Stimulated activated naive CD4-positive, alpha-beta T cell treated with Interleukin-2 at 50 U/mL for 16 hours (primary cell): ENCODE data around the gene HOXB8.

ENCODE experiments used
- DNase-seq: peaks from one replicate; lab custom pipeline; 2025; lab: John Stamatoyannopoulos, UW

The HOXB8 gene

DNA sequence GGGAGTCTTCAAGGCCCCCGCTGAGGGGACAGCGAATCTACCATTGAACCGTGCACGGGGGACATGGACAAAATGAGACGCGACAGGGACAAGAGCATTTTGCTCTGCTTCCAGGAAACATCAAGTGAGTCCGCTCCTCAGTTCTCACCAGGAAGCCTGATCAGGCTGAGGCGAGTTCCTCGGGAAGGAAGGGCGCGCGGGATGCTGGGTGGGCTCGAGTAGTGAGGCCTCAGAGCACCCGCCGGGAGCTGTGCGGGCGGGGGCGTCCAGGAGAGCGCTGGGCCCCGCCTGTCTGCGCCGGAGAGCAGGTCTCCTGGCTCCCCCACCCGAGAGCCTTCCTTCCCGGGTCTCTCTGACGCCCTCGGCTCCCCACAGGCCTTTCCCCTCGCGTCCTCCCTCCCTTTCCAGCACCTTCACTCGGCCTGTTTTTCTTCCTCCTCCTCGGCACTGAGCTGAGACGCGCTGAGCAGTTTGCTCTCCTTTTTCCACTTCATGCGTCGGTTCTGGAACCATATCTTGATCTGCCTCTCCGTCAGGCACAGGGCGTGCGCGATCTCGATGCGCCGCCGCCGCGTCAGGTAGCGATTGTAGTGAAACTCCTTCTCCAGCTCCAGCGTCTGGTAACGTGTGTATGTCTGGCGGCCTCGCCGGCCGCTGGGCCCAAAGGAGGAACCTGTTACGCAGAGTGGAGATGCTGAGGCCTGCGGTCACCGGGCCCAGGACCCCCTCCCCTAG is 18.9 kb downstream of the HOXB8 start:
- peak; percentile 20 for DNase-seq

GRCh38 chr17:48595278-48595999 is 19.7 kb downstream of the HOXB8 start:
- no peak for DNase-seq

DNA sequence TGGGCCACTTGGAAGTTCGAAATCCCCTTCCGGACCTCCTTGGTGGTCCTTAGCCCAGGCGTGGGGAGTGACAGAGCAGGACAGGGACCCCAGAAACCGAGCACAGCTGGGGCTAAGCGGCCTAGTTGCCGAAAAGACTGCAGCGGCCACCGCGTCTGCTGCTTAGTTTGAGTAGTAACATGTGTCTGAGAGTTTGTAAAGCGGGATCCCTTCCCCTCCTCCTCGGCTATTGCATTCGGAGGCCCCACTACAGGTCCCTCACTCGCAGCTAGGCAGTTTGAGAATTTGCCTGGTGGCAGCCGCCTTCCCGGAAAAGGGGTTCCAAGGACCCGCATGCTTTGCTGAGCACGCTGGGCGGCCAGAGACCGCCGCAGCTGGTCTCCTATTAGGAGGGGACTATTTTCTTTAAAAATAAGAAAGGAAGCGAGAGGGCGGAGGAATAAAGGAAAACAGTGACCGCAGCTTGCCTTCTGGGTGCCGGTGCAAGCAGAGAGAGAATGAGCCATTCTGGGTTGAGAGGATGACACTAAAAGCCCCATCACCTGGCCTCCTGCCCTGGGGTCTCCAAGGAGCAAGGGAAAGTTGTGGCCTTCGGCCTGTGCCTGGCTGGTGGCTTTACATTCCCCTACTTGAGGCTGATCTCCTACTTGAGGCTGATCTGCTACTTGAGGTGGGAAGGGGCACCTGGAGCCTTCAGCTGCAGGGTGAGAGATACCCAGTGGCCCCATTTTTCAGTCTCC is 20.4 kb downstream of the HOXB8 start:
- no peak for DNase-seq

- peak; percentile 70 for DNase-seq
These were observed 21.1 kb downstream of the HOXB8 start for GRCh38 chr17:48593840-48594537.

- peak; percentile 26 for DNase-seq
These were observed 21.8 kb downstream of the HOXB8 start, which contains the start of gene HOXB5 for GRCh38 chr17:48593126-48593829. Gene HOXB5 (minus strand): TSS chr17:48593779. CDS start chr17:48593682, 97 bp downstream.

DNA sequence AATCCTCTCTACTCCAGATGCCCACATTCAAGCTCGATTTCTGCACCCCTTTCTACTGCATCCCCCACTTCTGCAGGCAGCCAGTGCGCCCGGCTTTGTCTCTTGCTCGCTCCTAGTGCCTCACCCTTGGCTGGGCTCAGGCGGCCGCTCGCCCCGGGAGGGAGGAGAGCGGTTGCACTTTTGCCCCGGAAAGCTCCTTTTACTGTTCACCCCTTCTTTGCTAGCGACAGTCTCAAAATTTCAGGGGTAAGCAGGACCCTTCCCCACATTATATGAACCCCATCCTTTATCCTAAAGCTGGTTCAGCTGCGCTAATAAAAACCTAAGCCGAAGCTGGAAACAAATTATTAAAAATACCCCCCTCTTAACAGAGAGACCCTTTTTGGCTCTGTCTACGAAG is 22.5 kb downstream of the HOXB8 start:
- no peak for DNase-seq

GRCh38 chr17:48592057-48592514 is 23.0 kb downstream of the HOXB8 start:
- no peak for DNase-seq

DNA sequence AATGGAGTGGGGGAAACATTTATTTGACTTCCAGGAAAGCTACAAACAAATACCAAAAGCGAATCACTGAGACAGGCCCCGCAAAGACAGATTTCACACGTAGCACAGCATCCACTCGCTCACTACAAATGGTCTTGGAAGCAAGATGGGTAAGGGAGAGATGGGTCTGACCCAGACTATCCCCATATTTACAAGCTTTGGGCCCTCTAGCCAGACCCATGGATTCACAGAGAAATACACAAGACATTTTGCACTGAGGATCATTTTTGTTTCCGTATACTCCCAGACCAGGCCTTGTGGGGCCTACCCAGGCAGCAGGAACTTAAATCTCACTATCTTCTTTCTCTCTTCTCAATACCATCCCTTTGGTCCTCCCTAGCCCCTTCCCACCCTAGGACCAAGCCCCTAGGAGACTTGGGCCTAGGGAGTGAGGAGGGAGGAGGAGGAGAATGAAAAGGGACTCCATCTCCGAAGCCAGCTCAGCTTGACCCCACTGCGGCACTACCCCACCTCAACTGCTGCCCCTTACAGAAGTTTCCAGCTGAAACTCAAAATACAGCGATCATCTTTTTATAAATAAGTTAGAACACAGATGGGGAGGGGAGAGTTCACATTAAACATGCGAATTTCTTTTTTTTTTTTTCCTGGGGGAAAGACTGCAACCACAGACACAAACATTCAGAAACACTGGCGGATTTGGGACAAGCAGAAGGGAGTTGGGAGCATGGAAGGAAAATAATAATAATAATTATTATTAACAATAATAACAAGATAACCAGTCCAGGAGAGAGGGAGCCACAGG is 23.6 kb downstream of the HOXB8 start:
- DNase-seq: no peak

DNA sequence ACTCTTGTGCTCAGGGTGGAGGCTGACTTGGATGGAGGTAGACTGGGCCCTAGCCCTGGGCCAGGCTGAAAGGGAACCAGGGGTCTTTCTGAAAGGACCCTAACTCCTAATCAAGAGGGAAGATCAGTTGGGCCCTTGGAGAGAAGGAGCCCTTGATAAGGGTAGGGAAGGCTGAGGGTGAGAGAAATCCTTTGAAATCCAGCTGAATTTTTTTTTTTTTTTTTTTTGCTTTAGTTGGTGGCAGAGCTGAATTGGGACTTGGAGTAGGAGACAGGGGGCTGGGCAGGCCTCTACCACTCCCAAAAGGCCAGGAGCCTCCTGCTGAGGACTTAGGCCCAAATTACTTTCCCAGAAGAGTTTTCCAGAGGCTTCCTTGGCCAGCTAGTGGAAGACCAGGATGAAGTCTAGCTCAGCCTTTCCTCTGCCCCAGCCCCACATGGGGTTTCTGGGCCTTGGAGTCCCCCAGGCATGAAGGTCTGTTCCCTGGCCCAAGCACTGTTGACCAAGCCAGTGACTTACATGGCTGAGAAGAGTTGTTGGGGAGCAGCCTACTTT is 24.4 kb downstream of the HOXB8 start:
- no peak for DNase-seq

GRCh38 chr17:48589831-48590606 is 25.1 kb downstream of the HOXB8 start, which contains the start of gene HOXB3:
Gene HOXB3 (minus strand): TSS chr17:48590241. CDS start chr17:48552474, 37,767 bp downstream.
- no peak for DNase-seq

- no peak for DNase-seq
These were observed 25.8 kb downstream of the HOXB8 start for GRCh38 chr17:48589060-48589830.

DNA sequence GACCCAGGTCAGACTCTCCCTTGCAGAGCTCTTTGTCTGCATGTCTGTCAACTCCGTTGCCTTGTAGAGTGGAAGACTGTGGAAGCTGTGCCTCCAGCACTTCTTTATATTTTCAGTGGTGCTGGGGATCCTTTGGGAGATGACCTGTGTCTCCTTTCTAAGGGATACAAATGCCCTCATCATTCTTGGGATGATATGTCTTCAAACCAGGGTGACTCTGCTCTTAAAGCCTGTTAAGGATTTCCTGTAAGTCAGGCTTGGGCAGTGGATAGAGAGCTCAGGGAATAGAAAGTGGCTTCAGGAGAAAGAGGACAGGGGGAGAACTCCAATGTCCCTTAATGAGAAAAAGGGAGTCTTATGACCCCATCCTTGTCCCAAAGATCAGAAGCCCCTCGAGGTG is 26.6 kb downstream of the HOXB8 start:
- no peak for DNase-seq

- no peak for DNase-seq
These were observed 27.0 kb downstream of the HOXB8 start for GRCh38 chr17:48588074-48588415.

DNA sequence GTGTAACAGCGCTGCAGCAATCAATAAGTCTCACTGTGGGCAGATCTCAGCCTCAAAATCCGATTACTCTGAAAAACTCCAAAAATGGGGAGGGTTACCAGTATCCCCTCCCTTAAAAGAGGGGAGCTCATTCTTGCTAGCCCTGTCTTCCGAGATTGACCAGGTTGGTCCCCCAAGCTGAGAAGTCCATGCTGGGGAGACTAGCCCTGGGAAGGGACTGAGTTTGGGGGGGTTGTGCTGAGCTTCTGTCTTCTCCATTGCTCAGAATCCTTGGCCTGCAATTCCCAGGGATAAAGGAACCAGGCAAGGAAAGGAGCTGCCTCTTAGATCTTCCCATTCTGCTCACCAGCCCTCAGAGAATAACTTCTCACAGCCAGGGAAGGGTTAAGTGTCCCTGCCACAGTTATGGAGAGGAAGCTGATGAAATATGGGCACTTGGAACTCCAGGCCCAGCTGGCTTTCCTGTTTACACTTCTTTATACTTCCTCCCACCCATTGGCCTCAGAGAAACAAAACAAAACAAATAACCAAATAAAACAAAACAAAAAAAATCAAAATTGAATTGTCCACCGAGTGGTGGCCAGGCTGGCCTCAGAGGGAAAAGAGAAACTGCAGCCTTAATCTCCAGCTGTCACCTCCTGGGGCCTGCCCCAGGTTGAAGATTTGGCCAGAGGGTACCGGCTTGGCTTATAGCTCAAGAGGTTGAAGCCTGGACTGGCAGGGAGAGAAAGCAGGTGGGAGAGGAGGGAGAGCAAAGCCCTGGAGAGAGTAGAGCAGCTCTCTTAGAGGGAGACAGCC is 27.6 kb downstream of the HOXB8 start:
- DNase-seq: no peak

DNA sequence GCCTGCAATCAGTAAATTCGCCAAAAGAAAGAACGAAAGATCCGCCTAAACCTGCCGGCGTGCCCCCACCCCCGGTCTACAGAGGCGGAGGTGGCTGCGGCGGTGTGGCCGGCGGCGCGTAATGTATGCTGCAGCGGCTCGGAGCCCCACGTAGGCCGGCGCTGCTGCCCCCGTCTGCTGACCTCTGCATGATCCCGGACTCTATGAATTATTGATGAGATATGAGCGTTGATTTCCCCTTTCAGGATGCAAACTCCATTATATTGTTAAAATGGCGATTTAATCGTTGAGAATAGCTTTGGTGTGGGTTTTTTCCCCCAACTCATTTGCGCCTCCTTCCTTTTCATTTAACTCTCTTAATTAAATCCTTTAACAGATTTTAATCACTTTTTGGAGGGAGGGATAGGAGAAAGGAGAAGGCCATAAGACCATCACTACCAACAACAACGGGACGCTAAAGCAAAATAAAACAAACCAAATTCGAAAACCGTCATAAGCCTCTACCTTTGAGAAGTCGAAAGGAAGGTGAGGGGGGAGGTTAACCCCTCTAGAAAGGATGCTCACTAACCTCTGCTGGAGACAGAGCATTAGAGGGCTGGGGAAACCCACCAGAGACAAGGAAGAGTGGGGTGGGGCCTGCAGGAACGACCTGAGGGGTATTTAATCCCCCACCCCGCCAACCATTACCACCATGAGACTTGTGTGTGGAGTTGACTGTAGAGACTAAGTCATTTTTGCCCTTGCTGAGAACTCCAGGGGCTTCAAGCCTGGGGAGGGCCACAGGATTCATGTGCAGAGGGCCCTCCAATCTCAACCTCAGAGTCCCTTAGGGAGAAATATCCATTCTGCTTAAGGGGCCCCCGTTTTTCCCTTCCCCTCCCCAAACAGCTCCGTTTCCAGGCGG is 28.5 kb downstream of the HOXB8 start:
- DNase-seq: peak; percentile 36

DNA sequence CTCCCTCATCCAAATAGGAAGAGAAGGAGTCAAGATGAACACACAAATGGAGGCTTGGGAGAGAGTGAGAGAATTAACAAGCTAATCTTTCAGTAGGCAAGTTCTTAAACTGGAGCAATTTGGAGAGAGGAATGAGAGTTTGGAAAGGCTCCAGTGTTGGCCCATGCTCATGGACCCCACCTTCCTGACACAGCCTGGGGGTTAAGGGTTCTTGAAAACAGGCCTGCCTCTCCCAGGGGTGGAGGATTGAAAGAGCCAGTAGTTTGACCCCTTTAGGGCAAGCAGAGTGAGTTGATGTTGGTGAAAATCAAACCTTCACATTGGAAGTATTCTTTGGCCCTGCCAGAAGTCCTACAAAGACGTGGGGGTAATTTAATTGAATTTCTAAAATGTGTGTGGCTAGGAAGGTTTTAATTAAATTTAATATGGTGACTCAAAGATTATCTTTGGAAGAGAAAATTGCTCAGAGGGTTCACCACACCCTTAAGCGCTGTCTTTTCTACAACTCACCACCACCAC is 30.8 kb downstream of the HOXB8 start:
- DNase-seq: no peak
